K562 (cell line): Measurements from ENCODE around the gene FSCN2. TPM values are rescaled to one million over a fixed set of nuclear protein-coding genes. Genes with fewer than 3 reads are reported as not detected.

Source experiments
- ATAC-seq: fragments of 200-7000 bp; cut with Tn5 transposase; 3 replicates; pipeline ENCODE4 v1.9.1; 2020; ENCODE audit warnings: moderate library complexity
- BruUV-seq: library from RNA; stranded (reverse); fragments of 400-500 nt; replicated peaks from 2 replicates; lab custom pipeline; 2021; lab: Mats Ljungman, UMichigan
- CTCF ChIA-PET: fragments of 300-600 bp; formaldehyde crosslinking; extraction: SDS; loops from one replicate; lab custom pipeline; 2021; ENCODE audit warnings: low intra/inter-chr PET ratio; lab: Yijun Ruan, JAX
- POLR2A ChIA-PET: fragments of 300-600, 350-650 bp; sonication (Branson Sonifier 250); formaldehyde crosslinking; extraction: SDS; loops from one replicate; lab custom pipeline; 2021; ENCODE audit warnings: antibody characterized with exemption, inconsistent platforms; lab: Yijun Ruan, JAX
- DNase-seq, 4 experiments: peaks; one replicate each; pipeline versions ENCODE4 v3.0.0 to v3.0.0-alpha.2; 2011 to 2018; ENCODE audit warnings: low spot score in 3 of 4, mixed read lengths in 3 of 4; ENCODE audit errors: extremely low read depth in 1 of 4
- FAIRE-seq: peaks from 2 replicates; lab custom pipeline; 2011; peaks lifted over from hg19 to GRCh38; lab: Jason Lieb, UNC
- H2AFZ ChIP-seq: 2 replicates; pipeline ENCODE4 v1.6.0; 2011; ENCODE audit warnings: low read depth, low read length, control low read depth, inconsistent platforms
- H3K27ac ChIP-seq: fragments of 200-600 bp; 3 replicates; pipeline ENCODE4 v1.8.0; 2011; ENCODE audit warnings: low read depth, mild to moderate bottlenecking, control low read depth, inconsistent platforms, low read length, moderate library complexity, mixed read lengths; ENCODE audit errors: extremely low read depth
- H3K27me3 ChIP-seq, 2 experiments: fragments of 300-600 bp in 1 of 2; 2 replicates in 1 of 2; 3 replicates in 1 of 2; pipeline versions ENCODE4 v1.6.0 to v1.8.0; 2011; ENCODE audit warnings: inconsistent platforms in 2 of 2, low read length in 2 of 2, mild to moderate bottlenecking in 1 of 2, mixed read lengths in 1 of 2, moderate library complexity in 1 of 2; ENCODE audit not compliant: control insufficient read depth in 2 of 2, insufficient read depth in 2 of 2
- H3K36me3 ChIP-seq: fragments of 300-600 bp; 3 replicates; pipeline ENCODE4 v1.8.0; 2011; ENCODE audit warnings: mild to moderate bottlenecking, low read length, inconsistent platforms; ENCODE audit not compliant: control insufficient read depth, insufficient read depth
- H3K4me1 ChIP-seq, 2 experiments: fragments of 200-600 bp in 1 of 2; replicated peaks in 1 of 2; 2 replicates in 1 of 2; 3 replicates in 1 of 2; pipeline versions ENCODE4 v1.5.1 to v1.8.0; 2011; ENCODE audit warnings: inconsistent platforms in 2 of 2, low read length in 2 of 2, mild to moderate bottlenecking in 1 of 2, mixed read lengths in 1 of 2, moderate library complexity in 1 of 2; ENCODE audit not compliant: control insufficient read depth in 2 of 2, insufficient read depth in 2 of 2
- H3K4me2 ChIP-seq: 2 replicates; pipeline ENCODE4 v1.6.1; 2011; ENCODE audit warnings: low read length, control low read depth, inconsistent platforms, mixed read lengths; ENCODE audit not compliant: insufficient read depth
- H3K4me3 ChIP-seq: fragments of 200-600 bp; sonication (generic), shearing (Covaris generic); 2 replicates; pipeline ENCODE4 v1.5.1; 2016; ENCODE audit warnings: control low read depth, inconsistent platforms
- H3K79me2 ChIP-seq: fragments of 200-600 bp; 3 replicates; pipeline ENCODE4 v1.8.0; 2011; ENCODE audit warnings: low read length, inconsistent platforms; ENCODE audit not compliant: control insufficient read depth, insufficient read depth
- H3K9ac ChIP-seq, 2 experiments: 2 replicates each; pipeline versions ENCODE4 v1.6.0 to v1.6.1; 2011; ENCODE audit warnings: low read depth in 2 of 2, low read length in 2 of 2, control low read depth in 1 of 2, inconsistent platforms in 1 of 2, mild to moderate bottlenecking in 1 of 2, mixed read lengths in 1 of 2; ENCODE audit not compliant: insufficient read depth in 1 of 2
- H3K9me1 ChIP-seq: one replicate; pipeline ENCODE4 v1.6.0; 2011; ENCODE audit warnings: inconsistent platforms, mild to moderate bottlenecking, low read length, moderate library complexity; ENCODE audit not compliant: control insufficient read depth, insufficient read depth
- H3K9me3 ChIP-seq: replicated peaks from 2 replicates; pipeline ENCODE4 v1.5.1; 2011; ENCODE audit warnings: low read depth, low read length, inconsistent platforms; ENCODE audit not compliant: control insufficient read depth, insufficient read depth
- H4K20me1 ChIP-seq: replicated peaks from 2 replicates; pipeline ENCODE4 v1.6.1; 2011; ENCODE audit warnings: low read length, inconsistent platforms, mixed read lengths; ENCODE audit not compliant: control insufficient read depth, insufficient read depth
- EP400 ChIP-seq: fragments of 450-650 bp; IDR thresholded peaks from 2 replicates; pipeline ENCODE4 v1.6.1; 2017; ENCODE audit warnings: antibody characterized with exemption, mild to moderate bottlenecking, moderate library complexity
- ERF ChIP-seq: fragments of 450-650 bp; formaldehyde crosslinking; IDR thresholded peaks from 2 replicates; pipeline ENCODE4 v1.4.0; 2020; ENCODE audit warnings: mild to moderate bottlenecking, mixed read lengths
- HDGF ChIP-seq: fragments of 450-650 bp; IDR thresholded peaks from 2 replicates; pipeline ENCODE4 v1.6.1; 2016
- KDM5B ChIP-seq: fragments of 200-600 bp; sonication (generic); IDR thresholded peaks from 2 replicates; pipeline ENCODE4 v1.6.1; 2012; ENCODE audit warnings: low read depth, mild to moderate bottlenecking, moderate library complexity, low read length, control low read depth, inconsistent platforms; ENCODE audit not compliant: insufficient replicate concordance
- MAFK ChIP-seq: IDR thresholded peaks from 2 replicates; pipeline ENCODE4 v1.6.1; 2011; ENCODE audit warnings: low read length, improper control_type of control experiment
- MEF2A ChIP-seq: IDR thresholded peaks from 2 replicates; pipeline ENCODE4 v1.6.1; 2011; ENCODE audit warnings: low read depth, mild to moderate bottlenecking, low read length, moderate library complexity; ENCODE audit not compliant: control insufficient read depth
- MNT ChIP-seq, 2 experiments: fragments of 450-650 bp; conservative IDR thresholded peaks; 2 replicates each; pipeline ENCODE4 v1.6.1; 2017; ENCODE audit warnings: mild to moderate bottlenecking in 2 of 2, moderate library complexity in 2 of 2
- NELFE ChIP-seq: IDR thresholded peaks from 2 replicates; pipeline ENCODE4 v1.6.1; 2011; ENCODE audit warnings: mild to moderate bottlenecking; ENCODE audit not compliant: insufficient read depth, insufficient read length
- NFIX ChIP-seq: fragments of 250-450 bp; sonication (Bioruptor Pico); IDR thresholded peaks from 2 replicates; pipeline ENCODE4 v1.4.0; 2020; ENCODE audit warnings: low read depth, mild to moderate bottlenecking, moderate library complexity
- SIRT6 ChIP-seq: IDR thresholded peaks from one replicate; pipeline ENCODE4 v1.6.1; 2012; ENCODE audit warnings: low read depth, mild to moderate bottlenecking, control low read depth, inconsistent platforms, low read length, moderate library complexity
- STAG1 ChIP-seq: sonication (generic); formaldehyde crosslinking; IDR thresholded peaks from 2 replicates; pipeline ENCODE4 v1.5.0; 2020; ENCODE audit warnings: missing genetic modification reagents, borderline replicate concordance
- TEAD2 ChIP-seq: fragments of 450-650 bp; IDR thresholded peaks from 2 replicates; pipeline ENCODE4 v1.6.1; 2016; ENCODE audit warnings: missing genetic modification characterization, control low read depth, missing compliant biosample characterization
- U2AF1 ChIP-seq: fragments of 200-400 bp; formaldehyde crosslinking; optimal IDR thresholded peaks from 2 replicates; pipeline ENCODE3; 2017; ENCODE audit warnings: mild to moderate bottlenecking, low read depth, low read length, moderate library complexity
- ZNF224 ChIP-seq: sonication (generic); formaldehyde crosslinking; IDR thresholded peaks from 2 replicates; pipeline ENCODE4 v1.8.0; 2022; ENCODE audit warnings: mild to moderate bottlenecking, missing genetic modification reagents
- ZNF324 ChIP-seq: fragments of 250-450 bp; sonication (Bioruptor Pico); IDR thresholded peaks from 2 replicates; pipeline ENCODE4 v1.4.0; 2020; ENCODE audit warnings: mild to moderate bottlenecking
- ZNF384 ChIP-seq: IDR thresholded peaks from 2 replicates; pipeline ENCODE4 v1.6.1; 2012; ENCODE audit warnings: low read depth, low read length, improper control_type of control experiment
- ZNF395 ChIP-seq: fragments of 200-800 bp; sonication (Bioruptor generic); IDR thresholded peaks from 2 replicates; pipeline ENCODE4 v1.6.1; 2017; ENCODE audit warnings: missing genetic modification characterization, missing compliant biosample characterization
- ZNF41 ChIP-seq: fragments of 250-450 bp; sonication (Bioruptor Pico); conservative IDR thresholded peaks from 2 replicates; pipeline ENCODE4 v1.4.0; 2020; ENCODE audit warnings: mild to moderate bottlenecking
- ZNF583 ChIP-seq: fragments of 250-450 bp; sonication (Bioruptor Pico); IDR thresholded peaks from 2 replicates; pipeline ENCODE4 v1.4.0; 2020
- WGBS: fragments of 100-300 bp; shearing (Covaris generic); methylation state at CpG from one replicate; pipeline ENCODE4 v1.1.6; 2016; ENCODE audit warnings: low coverage, mixed read lengths; ENCODE audit not compliant: insufficient coverage; ENCODE audit errors: missing lambda C conversion rate; 5-methylcytosine and 5-hydroxymethylcytosine counted together
- in situ Hi-C: fragments of 300-500 bp; cut with MboI; formaldehyde crosslinking; loops from 4 replicates; pipeline ENCODE4 v1.15.0; 2018; ENCODE audit warnings: inconsistent platforms, mixed read lengths
- intact Hi-C: fragments of 100-400 bp; cut with micrococcal nuclease; formaldehyde crosslinking; loops from 2 replicates; pipeline ENCODE4 v1.14.2; 2022
- polyA plus RNA-seq, 8 experiments: library from polyadenylated mRNA; depleted of rRNA in 4 of 8; stranded (reverse) in 5 of 8; unstranded in 3 of 8; fragments of >200 nt; fragmentation: Nextera tagmentation in 2 of 8; fragmentation: Illumina TruSeq in 1 of 8; extraction: Ambion mirVana in 2 of 8; extraction: Trizol in 1 of 8; gene quantifications; 2 replicates each; pipeline versions ENCODE4 v1.2.1 to v1.2.3, GENCODE V29; 2011 to 2014; ENCODE audit warnings: inconsistent platforms in 1 of 8, missing spikeins in 1 of 8
- total RNA-seq, 7 experiments: library from RNA; depleted of rRNA in 6 of 7; stranded (reverse); fragments of >200 nt in 6 of 7; fragmentation: Illumina TruSeq in 2 of 7; extraction: Trizol in 2 of 7; gene quantifications; 2 replicates each; pipeline versions ENCODE4 v1.2.1 to v1.2.3, GENCODE V29; 2011 to 2021; ENCODE audit warnings: low replicate concordance in 1 of 7
- TF ChIP-seq, protein P1 (sequence below): fragments of 450-650 bp; IDR thresholded peaks from 2 replicates; pipeline ENCODE4 v1.6.1; 2016; ENCODE audit warnings: low read depth, mild to moderate bottlenecking, moderate library complexity

The FSCN2 gene
- total and polyA plus RNA-seq, 9 of the 15 experiments (the other 6 are each of a cell fraction or from before 2014, with no cell fraction given): 0.08 TPM; not detected in 8

GRCh38 chr17:81582341-81582740 lies 54.2 kb downstream of the FSCN2 start:
- TF ChIP-seq HDGF (no peak), STAG1 (CRISPR knock-in tag) (no peak), KDM5B (no peak), U2AF1 (no peak), NFIX (CRISPR knock-in tag) (no peak), NELFE (no peak), ERF (CRISPR knock-in tag) (no peak), MAFK (no peak), ZNF583 (no peak), TEAD2 (tag) (no peak), SIRT6 (no peak), ZNF224 (CRISPR knock-in tag) (no peak), EP400 (no peak), MEF2A (no peak), MNT (conservative IDR thresholded peaks at IDR 0.05) (no peak), ZNF324 (no peak), ZNF395 (CRISPR knock-in tag) (no peak), ZNF41 (no peak), ZNF384 (no peak)
- TF ChIP-seq, protein P1, sequence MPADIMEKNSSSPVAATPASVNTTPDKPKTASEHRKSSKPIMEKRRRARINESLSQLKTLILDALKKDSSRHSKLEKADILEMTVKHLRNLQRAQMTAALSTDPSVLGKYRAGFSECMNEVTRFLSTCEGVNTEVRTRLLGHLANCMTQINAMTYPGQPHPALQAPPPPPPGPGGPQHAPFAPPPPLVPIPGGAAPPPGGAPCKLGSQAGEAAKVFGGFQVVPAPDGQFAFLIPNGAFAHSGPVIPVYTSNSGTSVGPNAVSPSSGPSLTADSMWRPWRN: no peak
- Histone ChIP-seq H3K27me3 (no peaks in the 10 kb centered on the region), H3K9me1 (no peaks in the 10 kb centered on the region), H3K9me3 (no peaks in the 10 kb centered on the region), H4K20me1 (peaks cover 7% of the 10 kb centered on the region), H3K79me2 (peaks cover 9% of the 10 kb centered on the region; the same call in 2 of the 3 replicates), H3K4me2 (no peak overlapping the region), H3K36me3 (peaks cover 95% of the 10 kb centered on the region), H2AFZ (no peak overlapping the region), H3K9ac (no peak overlapping the region), H3K27ac (no peak overlapping the region), H3K4me3 (no peak overlapping the region), H3K4me1 (peaks cover 10 to 21% of the 10 kb centered on the region in 2 experiments; a peak in 4 of 5 replicates)
- in situ Hi-C loops (no loop called here), intact Hi-C loops (no loop called here)
- DNase-seq (no peak), ATAC-seq (no peak), FAIRE-seq (no peak)
- ChIA-PET CTCF (no interaction called here), POLR2A (interaction anchor here (0.8 to 1.9 kb wide), 7 partner anchors 9 to 54 kb away, joined by 3 to 7 read pairs (median 3); no protein-coding TSS in a partner anchor)
- WGBS: 79% methylated on average over 5 of the region's 5 CpGs
- no TSS peak for BruUV-seq
